Measurements from ENCODE around the gene ACKR2. TPM values are rescaled to one million over a fixed set of nuclear protein-coding genes. Genes with fewer than 3 reads are reported as not detected.

Gene ACKR2
- total and polyA plus RNA-seq, 2 of the 13 experiments (the other 11 are each of a cell fraction or from before 2014, with no cell fraction given): 1.1 to 1.9 TPM

- TF ChIP-seq ZNF431 (CRISPR knock-in tag; IDR thresholded peaks at IDR 0.05; ENCODE audit: borderline replicate concordance, low read depth): no peak
- TF ChIP-seq EED (CRISPR knock-in tag; IDR thresholded peaks at IDR 0.05): no peak
- TF ChIP-seq KAT7 (CRISPR knock-in tag; IDR thresholded peaks at IDR 0.05; ENCODE audit: borderline replicate concordance): no peak
- no peak for TF ChIP-seq ZBTB44 (CRISPR knock-in tag; IDR thresholded peaks at IDR 0.05)
- TF ChIP-seq RFXAP (CRISPR knock-in tag; IDR thresholded peaks at IDR 0.05; ENCODE audit: borderline replicate concordance): peak; percentile 86
- no peak for TF ChIP-seq ZFP36L2 (CRISPR knock-in tag; IDR thresholded peaks at IDR 0.05)
- TF ChIP-seq GLI4 (CRISPR knock-in tag; IDR thresholded peaks at IDR 0.05; ENCODE audit: borderline replicate concordance): no peak
- no peak for TF ChIP-seq ZZZ3 (CRISPR knock-in tag; IDR thresholded peaks at IDR 0.05; ENCODE audit: borderline replicate concordance)
- TF ChIP-seq KLF15 (CRISPR knock-in tag; IDR thresholded peaks at IDR 0.05; ENCODE audit: borderline replicate concordance): no peak
- TF ChIP-seq, protein P1, sequence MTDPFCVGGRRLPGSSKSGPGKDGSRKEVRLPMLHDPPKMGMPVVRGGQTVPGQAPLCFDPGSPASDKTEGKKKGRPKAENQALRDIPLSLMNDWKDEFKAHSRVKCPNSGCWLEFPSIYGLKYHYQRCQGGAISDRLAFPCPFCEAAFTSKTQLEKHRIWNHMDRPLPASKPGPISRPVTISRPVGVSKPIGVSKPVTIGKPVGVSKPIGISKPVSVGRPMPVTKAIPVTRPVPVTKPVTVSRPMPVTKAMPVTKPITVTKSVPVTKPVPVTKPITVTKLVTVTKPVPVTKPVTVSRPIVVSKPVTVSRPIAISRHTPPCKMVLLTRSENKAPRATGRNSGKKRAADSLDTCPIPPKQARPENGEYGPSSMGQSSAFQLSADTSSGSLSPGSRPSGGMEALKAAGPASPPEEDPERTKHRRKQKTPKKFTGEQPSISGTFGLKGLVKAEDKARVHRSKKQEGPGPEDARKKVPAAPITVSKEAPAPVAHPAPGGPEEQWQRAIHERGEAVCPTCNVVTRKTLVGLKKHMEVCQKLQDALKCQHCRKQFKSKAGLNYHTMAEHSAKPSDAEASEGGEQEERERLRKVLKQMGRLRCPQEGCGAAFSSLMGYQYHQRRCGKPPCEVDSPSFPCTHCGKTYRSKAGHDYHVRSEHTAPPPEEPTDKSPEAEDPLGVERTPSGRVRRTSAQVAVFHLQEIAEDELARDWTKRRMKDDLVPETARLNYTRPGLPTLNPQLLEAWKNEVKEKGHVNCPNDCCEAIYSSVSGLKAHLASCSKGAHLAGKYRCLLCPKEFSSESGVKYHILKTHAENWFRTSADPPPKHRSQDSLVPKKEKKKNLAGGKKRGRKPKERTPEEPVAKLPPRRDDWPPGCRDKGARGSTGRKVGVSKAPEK (CRISPR knock-in tag; IDR thresholded peaks at IDR 0.05; ENCODE audit: borderline replicate concordance): no peak
- no peak for TF ChIP-seq SMARCE1 (IDR thresholded peaks at IDR 0.05; ENCODE audit: borderline replicate concordance)
- no peak for TF ChIP-seq ZNF768 (CRISPR knock-in tag; IDR thresholded peaks at IDR 0.05)
- peak; percentile 72; the same call in 1 of the 3 replicates for TF ChIP-seq MXI1 (IDR thresholded peaks at IDR 0.05; ENCODE audit: borderline replicate concordance, low read depth, low read length)
- no peak for TF ChIP-seq ZNF274 (CRISPR knock-in tag; IDR thresholded peaks at IDR 0.05)
- no peak for TF ChIP-seq HDAC2 (CRISPR knock-in tag; IDR thresholded peaks at IDR 0.05)
- no peak for TF ChIP-seq ZBTB34 (CRISPR knock-in tag; IDR thresholded peaks at IDR 0.05)
- TF ChIP-seq SOX5 (CRISPR knock-in tag; IDR thresholded peaks at IDR 0.05; ENCODE audit: borderline replicate concordance): no peak
- no peak for TF ChIP-seq ZNF572 (CRISPR knock-in tag; IDR thresholded peaks at IDR 0.05)
- TF ChIP-seq ZNF615 (CRISPR knock-in tag; IDR thresholded peaks at IDR 0.05; ENCODE audit: borderline replicate concordance): no peak
- peak; percentile 60 for TF ChIP-seq RFX3 (CRISPR knock-in tag; IDR thresholded peaks at IDR 0.05)
- TF ChIP-seq ZNF652 (CRISPR knock-in tag; IDR thresholded peaks at IDR 0.05; ENCODE audit: borderline replicate concordance, low read depth): no peak
- TF ChIP-seq MEIS2 (CRISPR knock-in tag; IDR thresholded peaks at IDR 0.05): no peak
- TF ChIP-seq TCF7 (IDR thresholded peaks at IDR 0.05; ENCODE audit: low read depth): no peak
- TF ChIP-seq KLF6 (CRISPR knock-in tag; IDR thresholded peaks at IDR 0.05): no peak
- TF ChIP-seq, protein P2, sequence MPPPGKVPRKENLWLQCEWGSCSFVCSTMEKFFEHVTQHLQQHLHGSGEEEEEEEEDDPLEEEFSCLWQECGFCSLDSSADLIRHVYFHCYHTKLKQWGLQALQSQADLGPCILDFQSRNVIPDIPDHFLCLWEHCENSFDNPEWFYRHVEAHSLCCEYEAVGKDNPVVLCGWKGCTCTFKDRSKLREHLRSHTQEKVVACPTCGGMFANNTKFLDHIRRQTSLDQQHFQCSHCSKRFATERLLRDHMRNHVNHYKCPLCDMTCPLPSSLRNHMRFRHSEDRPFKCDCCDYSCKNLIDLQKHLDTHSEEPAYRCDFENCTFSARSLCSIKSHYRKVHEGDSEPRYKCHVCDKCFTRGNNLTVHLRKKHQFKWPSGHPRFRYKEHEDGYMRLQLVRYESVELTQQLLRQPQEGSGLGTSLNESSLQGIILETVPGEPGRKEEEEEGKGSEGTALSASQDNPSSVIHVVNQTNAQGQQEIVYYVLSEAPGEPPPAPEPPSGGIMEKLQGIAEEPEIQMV (CRISPR knock-in tag; IDR thresholded peaks at IDR 0.05; ENCODE audit: low read depth): no peak
These were observed 36.4 kb upstream of the ACKR2 start, which contains the start of gene CCDC13 (continued) for GRCh38 chr3:42772670-42773408.
